GM10248 (cell line): Measurements from ENCODE around the gene GRM4.

Experiments
- CTCF ChIA-PET: fragments of 300-600 bp; sonication (Branson Sonifier 250); formaldehyde crosslinking; extraction: SDS; loops from one replicate; lab custom pipeline; 2021; ENCODE audit warnings: antibody characterized with exemption; lab: Yijun Ruan, JAX
- POLR2A ChIA-PET: fragments of 350-650 bp; sonication (Branson Sonifier 250); formaldehyde crosslinking; extraction: SDS; loops from one replicate; lab custom pipeline; 2020; ENCODE audit warnings: antibody characterized with exemption; lab: Yijun Ruan, JAX
- DNase-seq: peaks from one replicate; pipeline ENCODE4 v3.0.0; 2012; ENCODE audit errors: extremely low spot score
- CTCF ChIP-seq: IDR thresholded peaks from 2 replicates; pipeline ENCODE4 v1.5.1; 2012; ENCODE audit warnings: mild to moderate bottlenecking, low read depth; ENCODE audit errors: extremely low read depth, missing control alignments, control extremely low read depth

Gene GRM4

GRCh38 chr6:34041385-34041784 is 104.5 kb downstream of the GRM4 start:
- CTCF ChIA-PET = no interaction called here
- POLR2A ChIA-PET = no interaction called here
- TF ChIP-seq CTCF = no peak
- DNase-seq = no peak

GRCh38 chr6:34039943-34040342 is 105.9 kb downstream of the GRM4 start:
- ChIA-PET CTCF (no interaction called here), POLR2A (no interaction called here)
- TF ChIP-seq CTCF = no peak
- DNase-seq = no peak

GRCh38 chr6:34037151-34037550 is 108.7 kb downstream of the GRM4 start:
- POLR2A ChIA-PET = no interaction called here
- TF ChIP-seq CTCF = no peak
- no peak for DNase-seq
- CTCF ChIA-PET = interaction anchor here (3.4 kb wide), 1 partner anchor 9 kb away, joined by 14 read pairs; no protein-coding TSS in a partner anchor

- peak; percentile 71 for DNase-seq
- ChIA-PET CTCF (interaction anchor here (3.4 kb wide), 1 partner anchor 9 kb away, joined by 14 read pairs; no protein-coding TSS in a partner anchor), POLR2A (no interaction called here)
- no peak for TF ChIP-seq CTCF
Observed at GRCh38 chr6:34036357-34037069, 109.4 kb downstream of the GRM4 start.

- ChIA-PET POLR2A (no interaction called here), CTCF (interaction anchor here (3.4 kb wide), 1 partner anchor 8 kb away, joined by 14 read pairs; no protein-coding TSS in a partner anchor)
- DNase-seq = no peak
- no peak for TF ChIP-seq CTCF
Observed at GRCh38 chr6:34035704-34036356, 110.1 kb downstream of the GRM4 start.

- no peak for DNase-seq
- TF ChIP-seq CTCF = no peak
- ChIA-PET POLR2A (no interaction called here), CTCF (no interaction called here)
Observed at GRCh38 chr6:34035161-34035560, 110.7 kb downstream of the GRM4 start.
